ENCODE data around the gene PACS1.

Gene PACS1

DNA sequence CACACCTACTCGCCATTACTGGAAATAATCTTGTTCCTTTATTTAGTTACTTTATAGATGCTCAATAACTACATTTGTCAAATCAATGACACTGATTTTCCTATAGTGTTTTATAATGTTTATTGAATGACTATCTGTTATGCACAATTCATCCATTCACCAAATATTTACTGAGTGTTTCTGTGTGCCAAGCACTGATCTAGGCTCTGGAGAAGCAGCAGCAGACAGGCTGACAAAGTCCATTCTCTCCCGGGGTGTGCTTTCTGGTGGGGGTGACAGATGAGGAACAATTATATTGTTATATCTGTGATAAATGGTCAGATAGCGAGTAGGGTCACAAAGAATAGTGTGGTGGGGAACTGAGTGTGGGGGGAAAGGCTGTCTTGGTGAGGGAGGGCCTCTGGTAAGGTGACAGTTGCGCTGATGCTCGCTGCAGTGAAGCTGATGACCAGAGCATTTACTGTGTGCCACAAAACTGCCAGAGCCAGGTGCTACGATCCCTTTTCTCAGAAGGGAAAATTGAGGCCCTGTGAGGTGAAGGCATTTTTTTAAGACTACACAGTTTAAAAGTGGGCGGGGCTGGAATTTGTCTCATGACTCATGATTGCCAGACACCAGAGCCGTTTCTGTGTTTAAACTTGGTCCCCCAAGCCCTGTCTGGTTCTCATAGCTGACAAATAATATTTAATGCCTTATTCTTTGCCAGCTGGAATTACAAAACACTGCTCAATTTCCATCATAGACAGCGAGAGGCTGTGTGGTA lies 10.2 kb downstream of the PACS1 start:
- Histone ChIP-seq H3K36me3 (peaks cover 0 to 2% (median 0%) of the 10 kb centered on the region in 3 donors), H3K4me1 (peaks cover 0 to 69% (median 56%) of the 10 kb centered on the region in 4 donors), H3K9me3 (no peaks in the 10 kb centered on the region), H3K27ac (peak overlapping the region; percentile 53 to 68), H3K27me3 (no peaks in the 10 kb centered on the region), H3K4me3 (no peak overlapping the region)
- intact Hi-C loops (cut with DNase I; ENCODE audit: low total_unique reads): no loop called here
- peak; percentile 82 to 84 for DNase-seq
- TF ChIP-seq, protein P1, sequence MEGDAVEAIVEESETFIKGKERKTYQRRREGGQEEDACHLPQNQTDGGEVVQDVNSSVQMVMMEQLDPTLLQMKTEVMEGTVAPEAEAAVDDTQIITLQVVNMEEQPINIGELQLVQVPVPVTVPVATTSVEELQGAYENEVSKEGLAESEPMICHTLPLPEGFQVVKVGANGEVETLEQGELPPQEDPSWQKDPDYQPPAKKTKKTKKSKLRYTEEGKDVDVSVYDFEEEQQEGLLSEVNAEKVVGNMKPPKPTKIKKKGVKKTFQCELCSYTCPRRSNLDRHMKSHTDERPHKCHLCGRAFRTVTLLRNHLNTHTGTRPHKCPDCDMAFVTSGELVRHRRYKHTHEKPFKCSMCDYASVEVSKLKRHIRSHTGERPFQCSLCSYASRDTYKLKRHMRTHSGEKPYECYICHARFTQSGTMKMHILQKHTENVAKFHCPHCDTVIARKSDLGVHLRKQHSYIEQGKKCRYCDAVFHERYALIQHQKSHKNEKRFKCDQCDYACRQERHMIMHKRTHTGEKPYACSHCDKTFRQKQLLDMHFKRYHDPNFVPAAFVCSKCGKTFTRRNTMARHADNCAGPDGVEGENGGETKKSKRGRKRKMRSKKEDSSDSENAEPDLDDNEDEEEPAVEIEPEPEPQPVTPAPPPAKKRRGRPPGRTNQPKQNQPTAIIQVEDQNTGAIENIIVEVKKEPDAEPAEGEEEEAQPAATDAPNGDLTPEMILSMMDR (IDR thresholded peaks at IDR 0.05): no peak

DNA sequence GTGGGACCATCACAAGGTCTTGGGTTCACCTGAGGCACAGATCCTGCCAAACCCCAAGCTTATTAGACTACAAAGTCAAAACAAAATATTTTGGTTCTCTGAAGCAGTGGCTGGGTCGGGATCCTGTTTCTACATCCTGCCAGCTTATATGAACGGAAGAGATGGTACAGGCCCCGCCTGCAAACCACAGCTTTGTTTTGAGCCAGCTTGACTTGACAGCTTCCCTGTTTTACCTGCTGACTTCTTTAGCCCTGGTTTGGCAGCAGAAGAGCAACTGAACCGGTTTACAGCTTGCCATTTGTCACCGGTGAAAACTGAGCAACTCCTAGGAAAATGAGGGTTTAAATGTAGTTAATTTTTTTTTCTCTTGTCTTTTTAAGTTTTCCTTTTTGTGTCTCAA lies 11.4 kb downstream of the PACS1 start:
- Histone ChIP-seq H3K4me1 (peaks cover 0 to 71% (median 54%) of the 10 kb centered on the region in 4 donors), H3K4me3 (no peak overlapping the region), H3K27ac (peak overlapping the region; percentile 53 to 68), H3K27me3 (no peaks in the 10 kb centered on the region), H3K9me3 (no peaks in the 10 kb centered on the region), H3K36me3 (no peaks in the 10 kb centered on the region)
- TF ChIP-seq, protein P1 (IDR thresholded peaks at IDR 0.05): no peak
- DNase-seq: peak; percentile 61 to 69
- intact Hi-C loops (cut with DNase I; ENCODE audit: low total_unique reads): no loop called here

DNA sequence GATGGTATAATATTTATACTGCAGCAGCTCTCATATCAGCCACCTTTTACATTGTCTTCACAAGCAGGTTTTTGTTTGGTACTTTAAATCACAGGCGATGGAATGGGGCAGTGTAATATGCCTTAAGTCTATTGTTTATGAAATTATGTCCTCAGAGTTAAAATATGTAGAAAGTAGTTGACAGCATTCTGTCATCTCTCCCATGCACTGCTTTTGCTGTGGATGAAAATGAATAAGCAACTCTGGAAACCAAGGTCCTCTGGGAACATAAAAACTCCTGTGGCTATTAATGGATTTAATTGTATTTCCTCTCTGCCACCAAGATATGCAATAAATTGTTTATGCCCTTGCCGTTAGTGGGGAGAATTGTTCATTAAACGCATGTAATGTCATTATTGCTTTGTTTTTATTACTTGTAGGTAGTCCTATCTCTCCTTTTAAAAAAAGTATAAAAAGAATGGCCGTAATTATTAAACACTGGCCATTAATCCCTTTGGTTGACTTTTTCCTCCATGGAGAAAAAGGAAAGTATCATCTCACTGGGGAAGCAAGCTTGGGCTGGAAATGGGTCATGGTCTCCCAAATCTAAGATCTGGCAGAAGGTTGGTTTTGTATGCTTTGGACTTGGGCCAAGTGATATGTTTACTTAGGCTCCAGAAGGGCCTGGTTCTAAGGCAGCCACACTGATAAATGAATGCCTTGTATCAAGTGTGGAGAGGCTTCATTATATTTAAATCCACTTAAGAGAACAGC lies 13.1 kb downstream of the PACS1 start:
- H3K36me3 ChIP-seq: no peaks in the 10 kb centered on the region
- no peak overlapping the region for H3K4me3 ChIP-seq
- intact Hi-C loops (cut with DNase I; ENCODE audit: low total_unique reads): no loop called here
- DNase-seq: no peak
- H3K9me3 ChIP-seq: no peaks in the 10 kb centered on the region
- no peaks in the 10 kb centered on the region for H3K27me3 ChIP-seq
- peaks cover 0 to 63% (median 49%) of the 10 kb centered on the region in 4 donors for H3K4me1 ChIP-seq
- peak overlapping the region; percentile 5 to 43 for H3K27ac ChIP-seq
- TF ChIP-seq, protein P1 (IDR thresholded peaks at IDR 0.05): no peak

DNA sequence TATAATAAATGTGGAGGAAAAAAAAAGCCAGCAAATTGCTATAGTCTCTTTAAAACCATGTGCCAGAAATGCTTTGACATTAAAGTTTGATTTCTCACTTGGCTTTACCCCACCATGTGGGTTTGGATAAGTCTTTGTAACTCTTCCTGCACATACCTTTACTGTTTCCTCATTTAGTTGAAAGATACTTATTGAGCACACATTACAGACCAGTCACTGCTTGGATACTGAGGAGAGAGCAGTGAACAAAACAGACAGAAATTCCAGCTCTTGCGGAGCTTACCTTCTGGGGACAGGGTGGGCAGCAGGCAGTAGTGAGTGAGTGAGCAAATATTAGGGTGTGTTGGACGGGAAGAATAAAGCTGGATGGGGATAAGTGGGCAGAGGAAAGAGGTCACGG lies 13.7 kb downstream of the PACS1 start:
- Histone ChIP-seq H3K27ac (peak overlapping the region; percentile 5 to 43), H3K4me1 (peaks cover 0 to 63% (median 49%) of the 10 kb centered on the region in 4 donors), H3K9me3 (no peaks in the 10 kb centered on the region), H3K36me3 (no peaks in the 10 kb centered on the region), H3K4me3 (no peak overlapping the region), H3K27me3 (no peaks in the 10 kb centered on the region)
- TF ChIP-seq, protein P1 (IDR thresholded peaks at IDR 0.05): no peak
- intact Hi-C loops (cut with DNase I; ENCODE audit: low total_unique reads): no loop called here
- DNase-seq: no peak

DNA sequence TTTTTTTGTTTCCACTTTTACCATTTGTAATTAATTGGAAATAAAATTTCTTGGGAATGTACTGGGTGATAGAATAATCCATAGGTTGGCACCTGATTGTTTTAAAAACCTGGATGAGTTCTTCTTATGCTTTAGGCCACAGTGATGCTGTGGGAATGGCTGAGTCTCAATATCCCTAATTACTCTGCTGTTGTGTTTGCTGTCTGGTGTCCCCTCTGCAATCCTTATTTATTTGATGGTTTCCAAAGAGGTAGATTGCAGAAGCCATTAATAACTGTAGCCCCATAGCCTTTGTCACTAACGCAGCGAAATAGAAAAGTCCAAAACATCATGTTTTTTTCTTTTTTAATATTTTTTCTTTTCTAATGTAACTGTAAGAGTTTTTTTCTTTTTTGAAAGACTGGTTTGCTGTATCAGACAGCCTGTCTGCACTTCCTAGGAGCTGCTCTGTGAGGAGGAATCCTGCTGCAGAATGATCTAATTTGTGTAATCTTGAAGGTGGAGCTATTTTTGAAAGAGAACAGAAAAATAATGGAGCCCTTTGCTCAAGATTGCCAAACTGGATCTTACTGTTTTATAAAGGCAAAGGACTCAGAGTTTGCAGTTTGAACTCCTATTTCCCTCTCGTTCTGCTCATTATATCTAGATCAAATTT lies 14.9 kb downstream of the PACS1 start:
- no peaks in the 10 kb centered on the region for H3K9me3 ChIP-seq
- H3K36me3 ChIP-seq: no peaks in the 10 kb centered on the region
- no peak overlapping the region for H3K4me3 ChIP-seq
- TF ChIP-seq, protein P1 (IDR thresholded peaks at IDR 0.05): no peak
- intact Hi-C loops (cut with DNase I; ENCODE audit: low total_unique reads): no loop called here
- peaks cover 0 to 58% (median 46%) of the 10 kb centered on the region in 4 donors for H3K4me1 ChIP-seq
- DNase-seq: no peak
- H3K27me3 ChIP-seq: no peaks in the 10 kb centered on the region
- H3K27ac ChIP-seq: no peak overlapping the region
